GM19452 (cell line): ENCODE results near the gene LYZL6.

Source experiments
- ATAC-seq: cut with Tn5 transposase; IDR thresholded peaks from one replicate; pipeline ENCODE4 v1.9.1; 2021; ENCODE audit not compliant: unreplicated experiment

Gene LYZL6, protein sequence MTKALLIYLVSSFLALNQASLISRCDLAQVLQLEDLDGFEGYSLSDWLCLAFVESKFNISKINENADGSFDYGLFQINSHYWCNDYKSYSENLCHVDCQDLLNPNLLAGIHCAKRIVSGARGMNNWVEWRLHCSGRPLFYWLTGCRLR

GRCh38 chr17:35943537-35943936 lies at the start of gene LYZL6:
LYZL6 (minus strand) TSS chr17:35943713; CDS start chr17:35939356, 4,357 bp downstream.
- no peak for ATAC-seq

GRCh38 chr17:35991075-35991474 lies 47.6 kb upstream of the LYZL6 start:
- ATAC-seq: no peak

DNA sequence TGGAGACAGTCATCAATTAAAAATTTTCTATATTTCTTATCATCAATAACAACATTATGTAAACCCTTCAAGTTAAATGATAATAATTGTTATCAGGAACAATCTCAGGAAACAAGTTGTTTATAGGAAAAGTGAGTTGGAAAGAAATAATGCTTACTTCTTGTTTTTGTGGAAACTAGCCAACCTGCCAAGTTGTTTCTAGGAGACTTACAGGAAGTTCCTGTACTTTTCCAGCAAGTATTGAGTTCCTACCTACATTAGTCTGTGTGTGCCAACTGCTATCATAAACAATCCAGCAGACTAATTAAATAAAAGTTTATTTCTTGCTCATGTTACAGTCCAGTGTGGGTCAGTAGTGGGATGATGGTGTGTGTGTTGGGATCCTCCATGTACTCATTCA lies 44.7 kb upstream of the LYZL6 start:
- ATAC-seq: no peak

GRCh38 chr17:35986643-35987042 lies 43.1 kb upstream of the LYZL6 start, which contains the start of gene CCL14:
CCL14 (minus strand) TSS chr17:35986729; CDS start chr17:35986649, 80 bp downstream.
- no peak for ATAC-seq

GRCh38 chr17:35984140-35984539 lies 40.6 kb upstream of the LYZL6 start:
- no peak for ATAC-seq

- no peak for ATAC-seq
Observed at GRCh38 chr17:35982409-35983191, 39.1 kb upstream of the LYZL6 start.

- ATAC-seq: no peak
Observed at GRCh38 chr17:35981908-35982330, 38.4 kb upstream of the LYZL6 start.

DNA sequence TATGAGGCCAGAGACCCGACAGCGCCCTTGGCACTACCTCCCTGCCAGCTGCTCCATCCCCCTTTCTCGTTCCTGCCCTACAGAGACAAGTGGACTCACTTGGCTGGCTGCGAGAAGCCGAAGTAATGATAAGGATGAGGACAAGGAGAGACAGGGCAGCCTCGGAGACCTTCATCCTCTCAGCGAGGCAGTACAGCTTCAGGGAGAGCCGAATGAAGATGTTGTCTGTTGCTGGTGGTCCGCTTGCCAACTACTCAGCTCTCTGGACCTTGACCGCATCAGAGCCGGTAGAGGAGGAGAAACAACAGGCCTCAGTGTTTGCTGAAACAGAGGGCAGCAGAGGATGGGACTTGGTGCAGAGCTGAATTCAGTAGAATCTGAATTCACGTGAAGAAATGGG lies 37.7 kb upstream of the LYZL6 start, which contains the start of gene CCL16:
CCL16 (minus strand) TSS at position 252 of the 400 bp plus-strand sequence; CDS start at position 175, 77 bp downstream.
- ATAC-seq: no peak

DNA sequence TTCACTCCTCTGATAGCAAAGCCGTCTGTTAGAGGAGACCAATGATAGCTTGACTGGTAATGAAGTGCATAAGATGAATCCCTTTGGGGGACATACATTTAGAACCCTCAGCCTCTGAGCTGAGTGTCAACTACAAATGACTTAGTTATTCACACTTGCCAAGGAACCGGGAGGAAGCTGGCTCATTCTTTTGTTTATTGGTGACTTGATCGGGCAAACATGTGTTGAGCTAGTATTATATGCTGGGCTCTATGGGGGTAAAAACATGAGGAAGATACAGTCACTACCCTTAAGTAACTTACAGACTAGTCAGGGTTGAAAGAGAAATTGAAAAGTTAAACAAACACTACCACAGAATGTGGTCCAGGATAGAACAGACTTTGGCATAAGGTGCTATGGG lies 34.8 kb upstream of the LYZL6 start:
- ATAC-seq: no peak

DNA sequence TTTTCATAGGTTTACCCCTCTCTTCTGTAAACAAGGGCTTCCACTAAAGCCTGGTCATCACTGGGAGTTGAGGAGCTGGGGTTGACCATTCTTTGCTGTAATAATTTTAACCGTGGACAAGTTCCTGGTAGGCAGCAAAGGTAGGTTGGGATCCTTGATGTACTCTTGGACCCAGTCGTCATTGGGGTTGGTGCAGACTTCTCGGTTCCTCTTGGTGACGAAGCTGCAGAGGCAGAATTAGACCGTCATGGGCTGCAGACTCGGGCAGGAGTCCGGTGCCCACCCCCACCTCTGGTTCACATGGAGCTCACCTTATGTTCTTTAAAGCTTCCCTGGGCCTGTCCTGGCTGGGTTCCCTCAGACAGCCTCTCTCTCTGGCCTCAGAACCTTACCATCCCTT lies 34.0 kb upstream of the LYZL6 start:
- ATAC-seq: no peak

DNA sequence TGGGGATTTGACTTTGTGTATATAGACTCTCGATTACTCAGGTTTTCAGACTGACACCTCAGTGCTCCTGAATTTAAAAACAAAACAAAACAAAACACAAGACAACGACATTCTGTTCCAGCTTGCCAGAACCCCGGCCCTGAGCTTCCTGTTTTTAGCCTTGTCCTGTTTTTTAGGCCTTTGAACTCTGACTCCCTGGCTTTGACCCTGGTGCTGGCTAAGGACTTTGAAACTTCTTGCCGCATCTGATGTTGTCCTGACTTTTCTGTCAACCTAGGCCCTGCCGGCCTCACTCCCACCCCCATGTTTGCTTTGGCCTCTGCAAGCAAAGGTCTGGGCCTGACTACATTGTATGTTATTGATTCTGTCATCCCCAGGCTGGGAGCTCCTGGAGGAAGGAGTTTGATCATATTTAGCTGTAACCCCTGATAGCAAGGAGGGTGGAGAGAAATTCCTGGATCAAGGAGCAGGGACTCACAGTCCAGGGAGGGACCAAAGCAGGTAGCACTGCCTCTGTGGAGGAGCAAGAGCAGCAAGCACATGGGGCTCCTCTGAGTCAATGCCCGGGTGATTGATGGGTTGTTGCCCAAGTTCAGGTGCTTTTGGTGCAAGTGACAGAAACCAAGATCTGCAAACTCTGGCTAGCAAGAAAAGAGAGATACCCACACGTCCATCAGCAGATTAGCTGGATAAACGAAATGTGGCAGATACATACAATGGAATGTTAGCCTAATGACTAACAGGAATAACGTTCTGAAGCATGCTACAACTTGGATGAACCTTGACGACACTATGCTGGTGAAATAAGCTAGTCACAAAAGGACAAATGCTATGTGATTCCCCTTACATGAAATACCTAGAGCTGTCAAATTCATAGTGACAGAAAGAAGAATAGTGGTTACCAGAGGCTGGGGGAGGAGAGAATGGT lies 30.1 kb upstream of the LYZL6 start:
- ATAC-seq: no peak

GRCh38 chr17:35972945-35973332 lies 29.4 kb upstream of the LYZL6 start:
- ATAC-seq: no peak

- no peak for ATAC-seq
Observed at GRCh38 chr17:35972535-35972934, 29.0 kb upstream of the LYZL6 start.

DNA sequence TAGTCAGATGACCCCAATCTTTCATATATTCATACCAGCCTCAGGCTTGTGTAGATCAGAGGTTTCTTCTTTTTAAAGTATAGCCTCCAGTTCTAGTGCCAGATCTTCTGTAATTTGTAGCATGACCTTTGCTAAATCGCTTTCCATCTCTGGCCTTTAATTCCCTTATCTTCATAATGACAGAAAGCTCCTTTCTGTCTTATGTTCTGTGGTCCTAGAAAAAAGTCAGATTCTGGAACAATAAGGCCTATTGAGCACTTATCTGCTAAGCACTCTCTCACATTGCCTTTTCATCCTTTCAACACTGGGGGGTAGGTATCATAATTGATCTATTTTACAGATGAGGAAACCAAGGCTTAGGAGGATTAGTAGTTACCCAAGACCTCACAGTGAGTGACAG lies 28.6 kb upstream of the LYZL6 start:
- no peak for ATAC-seq

DNA sequence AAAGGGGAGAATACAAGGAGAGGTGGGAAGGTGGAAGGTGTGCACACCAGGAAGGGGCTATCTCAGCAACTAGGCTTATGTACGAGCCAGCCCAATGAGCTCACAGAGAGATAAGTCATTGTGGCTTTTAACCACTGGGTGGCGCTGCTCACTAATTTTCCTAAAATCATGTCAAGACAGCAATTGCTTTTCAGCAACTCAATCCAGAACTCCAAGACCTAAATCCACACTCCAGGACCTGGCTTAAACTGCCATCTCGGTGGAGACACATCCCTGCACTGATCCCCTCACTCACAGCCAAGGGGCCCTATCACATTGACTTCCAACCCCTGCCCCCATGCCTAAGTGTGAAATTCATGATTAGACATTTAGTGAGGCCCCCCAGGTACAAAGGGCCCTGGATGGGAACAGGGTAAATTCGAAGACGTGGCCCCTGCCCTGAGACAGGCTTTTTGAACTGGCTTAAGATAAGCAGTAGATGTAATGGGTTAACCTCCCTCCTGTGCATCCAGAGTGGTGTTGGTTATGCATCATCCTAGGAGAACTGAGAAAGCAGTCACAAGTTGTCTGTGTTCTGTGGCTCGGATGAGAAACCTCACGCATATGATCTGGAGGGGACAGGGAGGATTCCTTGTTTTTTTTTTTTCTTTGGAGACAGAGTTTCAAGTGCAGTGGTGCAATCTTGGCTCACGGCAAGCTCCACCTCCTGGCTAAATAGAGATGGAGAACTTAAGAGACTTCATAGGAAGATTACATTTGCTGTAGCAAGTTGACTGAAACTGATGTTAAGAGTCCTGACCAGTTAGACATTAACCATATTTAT lies 26.3 kb upstream of the LYZL6 start:
- ATAC-seq: no peak

DNA sequence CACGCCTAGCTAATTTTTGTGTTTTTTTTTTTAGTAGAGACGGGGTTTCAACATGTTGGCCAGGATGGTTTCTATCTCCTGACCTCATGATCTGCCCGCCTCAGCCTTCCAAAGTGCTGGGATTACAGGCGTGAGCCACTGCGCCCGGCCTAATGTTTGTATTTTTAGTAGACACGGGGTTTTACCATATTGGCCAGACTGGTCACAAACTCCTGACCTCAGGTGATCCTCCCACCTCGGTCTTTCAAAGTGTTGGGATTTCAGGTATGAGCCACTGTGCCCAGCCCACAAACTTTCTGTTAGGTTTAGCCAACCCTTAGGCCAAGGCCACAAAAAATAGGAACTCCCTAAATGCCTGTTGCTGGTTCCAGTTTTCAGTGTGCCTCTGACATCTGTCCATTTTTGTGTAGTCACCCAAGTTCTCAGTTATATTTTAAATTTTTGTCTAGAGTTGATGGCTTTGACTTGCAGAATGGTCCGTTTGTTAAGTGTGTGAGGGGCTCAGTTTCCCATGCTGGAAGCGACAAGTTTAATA lies 25.1 kb upstream of the LYZL6 start:
- no peak for ATAC-seq

DNA sequence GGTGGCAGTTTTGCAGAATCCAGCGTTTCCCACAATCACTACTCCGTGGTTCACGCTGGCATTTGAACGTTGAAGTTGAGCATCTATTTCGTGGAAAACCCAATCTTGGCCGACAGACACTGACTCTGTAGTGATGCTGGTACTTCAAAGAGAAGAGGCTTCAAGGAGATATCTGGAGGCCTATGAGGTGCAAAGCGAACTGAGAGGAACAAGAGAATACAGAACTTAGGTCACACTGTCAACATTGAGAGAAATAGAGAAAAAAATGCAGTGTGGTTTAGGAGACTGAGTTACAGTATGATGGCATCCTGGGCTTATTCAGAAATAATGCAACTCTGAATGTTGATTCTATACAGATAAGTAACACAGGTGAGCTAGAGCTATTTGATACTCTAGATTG lies 21.8 kb upstream of the LYZL6 start:
- ATAC-seq: no peak

GRCh38 chr17:35963663-35964062 lies 20.1 kb upstream of the LYZL6 start:
- no peak for ATAC-seq

- ATAC-seq: no peak
Observed at GRCh38 chr17:35953720-35954119, 10.2 kb upstream of the LYZL6 start.

DNA sequence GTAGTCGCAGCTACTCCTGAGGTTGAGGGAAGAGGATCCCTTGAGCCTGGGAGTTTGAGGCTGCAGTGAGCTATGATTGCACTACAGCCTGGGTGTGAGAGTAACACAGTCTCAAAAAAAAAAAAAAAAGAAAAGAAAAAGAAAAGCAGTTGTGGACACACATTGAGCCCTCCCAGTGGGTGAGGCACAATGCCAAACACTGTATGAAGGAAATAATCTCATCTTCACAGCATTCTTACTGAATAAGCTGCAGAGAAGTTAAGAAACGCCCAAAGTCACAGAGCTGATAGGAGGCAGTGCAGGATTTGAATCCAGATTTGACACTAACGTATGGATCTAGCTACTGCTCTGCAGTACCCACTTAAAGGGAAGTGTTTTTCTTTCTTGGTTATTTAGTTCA lies 5.9 kb upstream of the LYZL6 start:
- ATAC-seq: no peak
